Osteoblast (primary cell): ENCODE data around the gene DLK2. TPM values are rescaled to one million over a fixed set of nuclear protein-coding genes. Genes with fewer than 3 reads are reported as not detected.
"Not testable (repeated sequence)": the region's sequence is repeated elsewhere in the genome, so short reads cannot be mapped to it uniquely, and the experiment has no call there.

Source experiments
- DNase-seq: peaks from one replicate; pipeline ENCODE4 v3.0.0; 2011; ENCODE audit warnings: low spot score, mixed read lengths; ENCODE audit not compliant: insufficient read length; ENCODE audit errors: missing footprints
- H2AFZ ChIP-seq: 2 replicates; pipeline ENCODE4 v1.6.0; 2011; ENCODE audit warnings: mild to moderate bottlenecking, low read length
- H3K27ac ChIP-seq: 2 replicates; pipeline ENCODE4 v1.5.1; 2011; ENCODE audit warnings: mild to moderate bottlenecking, low read depth, low read length, moderate library complexity
- H3K27me3 ChIP-seq: 2 replicates; pipeline ENCODE4 v1.6.0; 2012; ENCODE audit warnings: mild to moderate bottlenecking, control low read depth, inconsistent platforms, low read length, moderate library complexity; ENCODE audit not compliant: insufficient read depth
- H3K36me3 ChIP-seq: 2 replicates; pipeline ENCODE4 v1.5.1; 2011; ENCODE audit warnings: mild to moderate bottlenecking, low read length, control low read depth, moderate library complexity; ENCODE audit not compliant: insufficient read depth
- H3K4me1 ChIP-seq: 2 replicates; pipeline ENCODE4 v1.5.1; 2011; ENCODE audit warnings: mild to moderate bottlenecking, low read length, control low read depth, moderate library complexity; ENCODE audit not compliant: insufficient read depth
- H3K4me2 ChIP-seq: 2 replicates; pipeline ENCODE4 v1.6.0; 2011; ENCODE audit warnings: mild to moderate bottlenecking, low read length; ENCODE audit not compliant: insufficient read depth
- H3K4me3 ChIP-seq: fragments of 200-600 bp; sonication (generic); 3 replicates; pipeline ENCODE4 v1.5.1; 2012; ENCODE audit warnings: mild to moderate bottlenecking, low read length, inconsistent platforms; ENCODE audit not compliant: insufficient read depth
- H3K79me2 ChIP-seq: 2 replicates; pipeline ENCODE4 v1.6.0; 2012; ENCODE audit warnings: mild to moderate bottlenecking, low read length, control low read depth, inconsistent platforms; ENCODE audit not compliant: insufficient read depth
- H3K9me3 ChIP-seq: 2 replicates; pipeline ENCODE4 v1.5.1; 2011; ENCODE audit warnings: low read depth, low read length, control low read depth
- H4K20me1 ChIP-seq: 2 replicates; pipeline ENCODE4 v1.6.0; 2012; ENCODE audit warnings: mild to moderate bottlenecking, low read length, control low read depth; ENCODE audit not compliant: insufficient read depth
- CTCF ChIP-seq: IDR thresholded peaks from 2 replicates; pipeline ENCODE4 v1.5.1; 2011; ENCODE audit warnings: mild to moderate bottlenecking, low read depth, low read length, moderate library complexity; ENCODE audit errors: extremely low read depth
- total RNA-seq: library from RNA; depleted of rRNA; stranded (reverse); fragments of >200 nt; gene quantifications from 2 replicates; pipeline ENCODE4 v1.2.3, GENCODE V29; 2012

DLK2 gene
- total RNA-seq, 1 donor: not detected

GRCh38 chr6:43428112-43428570, 27.2 kb downstream of the DLK2 start:
- H2AFZ ChIP-seq: peak overlapping the region; percentile 85
- H3K27me3 ChIP-seq: no peaks in the 10 kb centered on the region
- peaks cover 10% of the 10 kb centered on the region for H3K4me1 ChIP-seq
- H3K36me3 ChIP-seq: peaks cover 16% of the 10 kb centered on the region
- TF ChIP-seq CTCF: no peak
- peak overlapping the region; percentile 88 for H3K4me3 ChIP-seq
- peak overlapping the region; percentile 56 for H3K27ac ChIP-seq
- peaks cover 36% of the 10 kb centered on the region for H3K79me2 ChIP-seq
- peak overlapping the region; percentile 95 for H3K4me2 ChIP-seq
- peaks cover 8% of the 10 kb centered on the region for H4K20me1 ChIP-seq
- H3K9me3 ChIP-seq: no peaks in the 10 kb centered on the region
- peak; percentile 84 for DNase-seq

DNA sequence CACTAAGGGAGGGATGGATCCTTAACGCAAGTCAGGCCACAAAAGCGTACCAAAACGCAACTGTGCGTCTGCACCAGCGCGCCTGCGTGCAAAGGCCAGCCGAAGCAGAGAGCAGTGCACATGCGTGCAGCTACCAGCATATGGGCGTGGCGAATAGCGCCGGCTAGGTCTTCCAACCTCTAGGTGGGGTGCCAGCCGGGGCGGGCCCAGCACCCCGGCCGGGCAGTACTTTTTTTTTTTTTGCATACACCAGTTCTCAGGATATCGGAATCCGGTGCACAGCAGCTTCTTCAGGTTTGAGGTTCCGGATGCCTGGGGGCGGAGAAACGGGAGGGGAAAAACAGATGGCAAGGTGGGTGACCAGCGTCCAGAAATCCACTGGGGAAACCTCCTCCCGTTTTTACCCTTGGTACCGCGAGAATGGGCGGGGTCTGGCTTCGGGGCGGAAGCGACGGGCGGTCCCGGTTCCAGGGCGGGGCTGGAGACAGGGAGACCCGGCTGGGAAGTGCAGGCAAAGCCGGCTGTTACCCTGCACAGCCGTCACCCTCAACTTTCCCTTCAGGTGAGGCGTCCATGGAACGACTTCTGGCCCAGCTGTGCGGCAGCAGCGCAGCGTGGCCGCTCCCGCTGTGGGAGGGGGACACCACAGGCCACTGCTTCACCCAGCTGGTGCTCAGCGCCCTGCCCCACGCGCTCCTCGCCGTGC, 27.8 kb downstream of the DLK2 start, which contains the start of gene ABCC10:
TSS of gene ABCC10 (plus strand) at position 136 of the 706 bp plus-strand sequence. CDS start at position 574, 438 bp downstream.
- H3K79me2 ChIP-seq: peaks cover 34% of the 10 kb centered on the region
- H3K27ac ChIP-seq: peak within 1 kb of the TSS; percentile 56
- peaks cover 11% of the 10 kb centered on the region for H3K36me3 ChIP-seq
- H3K4me3 ChIP-seq: peak within 1 kb of the TSS; percentile 88
- peaks cover 10% of the 10 kb centered on the region for H3K4me1 ChIP-seq
- H4K20me1 ChIP-seq: peaks cover 4% of the 10 kb centered on the region
- H3K4me2 ChIP-seq: peak within 1 kb of the TSS; percentile 95
- peak; percentile 99 for DNase-seq
- H2AFZ ChIP-seq: peak within 1 kb of the TSS; percentile 85
- no peaks in the 10 kb centered on the region for H3K9me3 ChIP-seq
- no peaks in the 10 kb centered on the region for H3K27me3 ChIP-seq
- TF ChIP-seq CTCF: peak; percentile 18

DNA sequence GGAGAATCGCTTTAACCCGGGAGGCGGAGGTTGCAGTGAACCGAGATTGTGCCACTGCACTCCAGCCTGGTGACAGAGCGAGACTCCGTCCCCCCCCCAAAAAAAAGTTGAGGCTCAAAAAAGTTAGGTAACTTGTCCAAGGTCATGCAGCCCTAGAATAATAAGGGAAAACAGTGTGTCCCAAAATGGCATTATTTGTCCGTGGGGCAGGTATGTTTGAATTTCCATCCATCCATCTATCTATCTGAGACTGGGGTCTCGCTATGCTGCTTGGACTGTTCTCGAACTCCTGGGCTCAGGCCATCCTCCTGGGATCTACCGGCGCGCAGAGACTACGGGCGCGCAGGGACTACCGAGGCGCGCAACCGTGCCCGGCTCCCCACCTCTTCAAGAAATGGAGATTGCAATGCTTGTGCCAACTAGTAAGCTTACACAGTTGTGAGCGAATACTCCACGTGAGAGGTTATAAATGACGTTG, 28.4 kb downstream of the DLK2 start:
- Histone ChIP-seq H3K4me3 (peak overlapping the region; percentile 88), H3K4me2 (peak overlapping the region; percentile 95), H3K9me3 (no peaks in the 10 kb centered on the region), H3K27ac (peak overlapping the region; percentile 56), H3K79me2 (peaks cover 31% of the 10 kb centered on the region), H2AFZ (peak overlapping the region; percentile 85), H3K27me3 (no peaks in the 10 kb centered on the region), H4K20me1 (peaks cover 4% of the 10 kb centered on the region), H3K36me3 (peaks cover 9% of the 10 kb centered on the region), H3K4me1 (peaks cover 10% of the 10 kb centered on the region)
- DNase-seq: no peak
- no peak for TF ChIP-seq CTCF

GRCh38 chr6:43425083-43425482, 30.3 kb downstream of the DLK2 start:
- H3K4me1 ChIP-seq, DNase-seq, H3K9me3 ChIP-seq, H3K27me3 ChIP-seq, H4K20me1 ChIP-seq, H3K36me3 ChIP-seq, H3K27ac ChIP-seq, H3K4me3 ChIP-seq, H3K4me2 ChIP-seq, H2AFZ ChIP-seq: not testable (repeated sequence)
- H3K79me2 ChIP-seq: peaks cover 23% of the 10 kb centered on the region
